ENCODE results near the gene FANCD2. TPM values are rescaled to one million over a fixed set of nuclear protein-coding genes. Genes with fewer than 3 reads are reported as not detected.

FANCD2 gene
- polyA plus RNA-seq, 1 of the 3 experiments (the other 2 are of a cell fraction) = 7.3 TPM

GRCh38 chr3:10136426-10137005 lies 110.3 kb downstream of the FANCD2 start:
- no peaks in the 10 kb centered on the region for H4K20me1 ChIP-seq (ENCODE audit: insufficient read depth)
- no peaks in the 10 kb centered on the region for H3K36me3 ChIP-seq (replicated peaks in 1 of 2; ENCODE audit: control insufficient read depth in 1 of 2, insufficient read depth in 2 of 2, low read length in 1 of 2)
- no peaks in the 10 kb centered on the region for H3K9me2 ChIP-seq
- H3K9me3 ChIP-seq = no peaks in the 10 kb centered on the region
- no peak for TF ChIP-seq SMC3 (IDR thresholded peaks at IDR 0.05; ENCODE audit: low read depth, low read length)
- no peak for TF ChIP-seq SIN3A (IDR thresholded peaks at IDR 0.05; ENCODE audit: borderline replicate concordance, low read depth, low read length)
- TF ChIP-seq, protein P1, sequence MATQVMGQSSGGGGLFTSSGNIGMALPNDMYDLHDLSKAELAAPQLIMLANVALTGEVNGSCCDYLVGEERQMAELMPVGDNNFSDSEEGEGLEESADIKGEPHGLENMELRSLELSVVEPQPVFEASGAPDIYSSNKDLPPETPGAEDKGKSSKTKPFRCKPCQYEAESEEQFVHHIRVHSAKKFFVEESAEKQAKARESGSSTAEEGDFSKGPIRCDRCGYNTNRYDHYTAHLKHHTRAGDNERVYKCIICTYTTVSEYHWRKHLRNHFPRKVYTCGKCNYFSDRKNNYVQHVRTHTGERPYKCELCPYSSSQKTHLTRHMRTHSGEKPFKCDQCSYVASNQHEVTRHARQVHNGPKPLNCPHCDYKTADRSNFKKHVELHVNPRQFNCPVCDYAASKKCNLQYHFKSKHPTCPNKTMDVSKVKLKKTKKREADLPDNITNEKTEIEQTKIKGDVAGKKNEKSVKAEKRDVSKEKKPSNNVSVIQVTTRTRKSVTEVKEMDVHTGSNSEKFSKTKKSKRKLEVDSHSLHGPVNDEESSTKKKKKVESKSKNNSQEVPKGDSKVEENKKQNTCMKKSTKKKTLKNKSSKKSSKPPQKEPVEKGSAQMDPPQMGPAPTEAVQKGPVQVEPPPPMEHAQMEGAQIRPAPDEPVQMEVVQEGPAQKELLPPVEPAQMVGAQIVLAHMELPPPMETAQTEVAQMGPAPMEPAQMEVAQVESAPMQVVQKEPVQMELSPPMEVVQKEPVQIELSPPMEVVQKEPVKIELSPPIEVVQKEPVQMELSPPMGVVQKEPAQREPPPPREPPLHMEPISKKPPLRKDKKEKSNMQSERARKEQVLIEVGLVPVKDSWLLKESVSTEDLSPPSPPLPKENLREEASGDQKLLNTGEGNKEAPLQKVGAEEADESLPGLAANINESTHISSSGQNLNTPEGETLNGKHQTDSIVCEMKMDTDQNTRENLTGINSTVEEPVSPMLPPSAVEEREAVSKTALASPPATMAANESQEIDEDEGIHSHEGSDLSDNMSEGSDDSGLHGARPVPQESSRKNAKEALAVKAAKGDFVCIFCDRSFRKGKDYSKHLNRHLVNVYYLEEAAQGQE (IDR thresholded peaks at IDR 0.05; ENCODE audit: low read depth, low read length) = peak; percentile 44; the same call in 1 of the 2 replicates
- no peak for DNase-seq
- WGBS (ENCODE audit: low lambda C conversion rate) = 85% methylated on average over 21 of the region's 25 CpGs
- ChIA-PET CTCF (no interaction called here), POLR2A (no interaction called here)
- H3K27ac ChIP-seq (ENCODE audit: low read depth in 2 of 2, low read length in 1 of 2) = no peak overlapping the region
- no peak overlapping the region for H2AFZ ChIP-seq (ENCODE audit: low read depth)
- no peaks in the 10 kb centered on the region for H3K79me2 ChIP-seq (ENCODE audit: insufficient read depth)
- no peak overlapping the region for H3K4me3 ChIP-seq (ENCODE audit: low read depth in 2 of 2, low read length in 1 of 2)
- no peaks in the 10 kb centered on the region for H3K27me3 ChIP-seq (ENCODE audit: insufficient read depth)
- peaks cover 11% of the 10 kb centered on the region for H3F3A ChIP-seq (replicated peaks; ENCODE audit: insufficient read depth)
- H3K9ac ChIP-seq = no peak overlapping the region
- no peak overlapping the region for H3K4me2 ChIP-seq
- no peaks in the 10 kb centered on the region for H3K4me1 ChIP-seq (ENCODE audit: control insufficient read depth in 1 of 2, insufficient read depth in 2 of 2, low read depth in 1 of 2, low read length in 1 of 2)

- Histone ChIP-seq H3K27me3 (ENCODE audit: insufficient read depth) (no peaks in the 10 kb centered on the region), H3F3A (replicated peaks; ENCODE audit: insufficient read depth) (peaks cover 11% of the 10 kb centered on the region), H3K9me2 (no peaks in the 10 kb centered on the region), H3K4me3 (ENCODE audit: low read depth in 2 of 2, low read length in 1 of 2) (no peak overlapping the region), H2AFZ (ENCODE audit: low read depth) (no peak overlapping the region), H3K9ac (no peak overlapping the region), H3K79me2 (ENCODE audit: insufficient read depth) (peaks cover 3% of the 10 kb centered on the region; the same call in 1 of the 2 replicates), H4K20me1 (ENCODE audit: insufficient read depth) (no peaks in the 10 kb centered on the region), H3K4me1 (ENCODE audit: control insufficient read depth in 1 of 2, insufficient read depth in 2 of 2, low read depth in 1 of 2, low read length in 1 of 2) (no peaks in the 10 kb centered on the region), H3K4me2 (no peak overlapping the region), H3K27ac (ENCODE audit: low read depth in 2 of 2, low read length in 1 of 2) (no peak overlapping the region), H3K36me3 (replicated peaks in 1 of 2; ENCODE audit: control insufficient read depth in 1 of 2, insufficient read depth in 2 of 2, low read length in 1 of 2) (no peaks in the 10 kb centered on the region), H3K9me3 (no peaks in the 10 kb centered on the region)
- WGBS (ENCODE audit: low lambda C conversion rate) = 68% methylated on average over 4 of the region's 4 CpGs
- POLR2A ChIA-PET = no interaction called here
- no peak for DNase-seq
- CTCF ChIA-PET = no interaction called here
- no peak for TF ChIP-seq RFX5 (IDR thresholded peaks at IDR 0.05; ENCODE audit: low read length)
- TF ChIP-seq, protein P2, sequence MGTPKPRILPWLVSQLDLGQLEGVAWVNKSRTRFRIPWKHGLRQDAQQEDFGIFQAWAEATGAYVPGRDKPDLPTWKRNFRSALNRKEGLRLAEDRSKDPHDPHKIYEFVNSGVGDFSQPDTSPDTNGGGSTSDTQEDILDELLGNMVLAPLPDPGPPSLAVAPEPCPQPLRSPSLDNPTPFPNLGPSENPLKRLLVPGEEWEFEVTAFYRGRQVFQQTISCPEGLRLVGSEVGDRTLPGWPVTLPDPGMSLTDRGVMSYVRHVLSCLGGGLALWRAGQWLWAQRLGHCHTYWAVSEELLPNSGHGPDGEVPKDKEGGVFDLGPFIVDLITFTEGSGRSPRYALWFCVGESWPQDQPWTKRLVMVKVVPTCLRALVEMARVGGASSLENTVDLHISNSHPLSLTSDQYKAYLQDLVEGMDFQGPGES (IDR thresholded peaks at IDR 0.05; ENCODE audit: low read depth, low read length) = no peak
- no peak for TF ChIP-seq MXI1 (IDR thresholded peaks at IDR 0.05; ENCODE audit: low read depth, low read length)
- TF ChIP-seq ZBTB33 (IDR thresholded peaks at IDR 0.05; ENCODE audit: borderline replicate concordance, low read depth) = no peak
- TF ChIP-seq NFIC (IDR thresholded peaks at IDR 0.05; ENCODE audit: borderline replicate concordance) = no peak
- TF ChIP-seq NRF1 (IDR thresholded peaks at IDR 0.05; ENCODE audit: low read depth, low read length) = no peak
- no peak for TF ChIP-seq EZH2phosphoT487 (IDR thresholded peaks at IDR 0.05; ENCODE audit: borderline replicate concordance, low read depth)
- no peak for TF ChIP-seq USF1 (IDR thresholded peaks at IDR 0.05; ENCODE audit: borderline replicate concordance, low read depth)
- no peak for TF ChIP-seq RAD21 (IDR thresholded peaks at IDR 0.05; ENCODE audit: low read length)
- no peak for TF ChIP-seq FOXJ3 (CRISPR knock-in tag; IDR thresholded peaks at IDR 0.05)
- TF ChIP-seq CHD2 (IDR thresholded peaks at IDR 0.05; ENCODE audit: low read length, partially characterized antibody) = no peak
- TF ChIP-seq POLR2AphosphoS5 (IDR thresholded peaks at IDR 0.05; ENCODE audit: low read depth, low read length) = no peak
- TF ChIP-seq JUND (IDR thresholded peaks at IDR 0.05) = no peak
- TF ChIP-seq FOSL2 (IDR thresholded peaks at IDR 0.05; ENCODE audit: borderline replicate concordance, low read depth) = no peak
- no peak for TF ChIP-seq TEAD4 (IDR thresholded peaks at IDR 0.05; ENCODE audit: borderline replicate concordance, insufficient read depth)
- TF ChIP-seq FOXM1 (IDR thresholded peaks at IDR 0.05; ENCODE audit: low read depth) = no peak
- TF ChIP-seq, protein P3, sequence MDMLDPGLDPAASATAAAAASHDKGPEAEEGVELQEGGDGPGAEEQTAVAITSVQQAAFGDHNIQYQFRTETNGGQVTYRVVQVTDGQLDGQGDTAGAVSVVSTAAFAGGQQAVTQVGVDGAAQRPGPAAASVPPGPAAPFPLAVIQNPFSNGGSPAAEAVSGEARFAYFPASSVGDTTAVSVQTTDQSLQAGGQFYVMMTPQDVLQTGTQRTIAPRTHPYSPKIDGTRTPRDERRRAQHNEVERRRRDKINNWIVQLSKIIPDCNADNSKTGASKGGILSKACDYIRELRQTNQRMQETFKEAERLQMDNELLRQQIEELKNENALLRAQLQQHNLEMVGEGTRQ (IDR thresholded peaks at IDR 0.05; ENCODE audit: borderline replicate concordance, low read depth, low read length) = no peak
These were observed 110.9 kb downstream of the FANCD2 start for GRCh38 chr3:10137178-10137577.
